ENCODE data around the gene ADNP.
"Not testable (repeated sequence)": the region's sequence is repeated elsewhere in the genome, so short reads cannot be mapped to it uniquely, and the experiment has no call there.

The ADNP gene

GRCh38 chr20:50931306-50932015 is at the start of gene ADNP:
Gene ADNP, minus strand, starts transcription at chr20:50931437. Its CDS starts 27,441 bp downstream, at chr20:50903996.
- DNase-seq, result peak; percentile 74

GRCh38 chr20:50980071-50980681 is 48.9 kb upstream of the ADNP start:
- DNase-seq, result no peak

DNA sequence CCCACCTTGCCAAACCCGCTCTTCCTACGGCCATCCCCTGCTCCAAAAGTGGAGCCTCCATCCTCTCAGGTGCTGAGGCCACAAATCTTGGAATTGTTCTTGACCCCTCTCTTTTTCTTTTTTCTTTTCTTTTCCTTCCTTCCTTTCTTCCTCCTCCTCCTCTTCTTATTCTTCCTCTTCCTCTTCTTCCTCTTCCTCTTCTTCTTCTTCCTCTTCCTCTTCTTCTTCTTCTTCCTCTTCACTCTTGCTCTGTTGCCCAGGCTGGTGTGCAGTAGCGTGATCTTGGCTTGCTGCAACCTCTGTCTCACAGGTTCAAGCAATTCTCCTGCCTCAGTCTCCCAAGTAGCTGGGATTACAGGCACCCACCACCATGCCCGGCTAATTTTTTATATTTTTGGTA is 47.3 kb upstream of the ADNP start:
- DNase-seq, result not testable (repeated sequence)

DNA sequence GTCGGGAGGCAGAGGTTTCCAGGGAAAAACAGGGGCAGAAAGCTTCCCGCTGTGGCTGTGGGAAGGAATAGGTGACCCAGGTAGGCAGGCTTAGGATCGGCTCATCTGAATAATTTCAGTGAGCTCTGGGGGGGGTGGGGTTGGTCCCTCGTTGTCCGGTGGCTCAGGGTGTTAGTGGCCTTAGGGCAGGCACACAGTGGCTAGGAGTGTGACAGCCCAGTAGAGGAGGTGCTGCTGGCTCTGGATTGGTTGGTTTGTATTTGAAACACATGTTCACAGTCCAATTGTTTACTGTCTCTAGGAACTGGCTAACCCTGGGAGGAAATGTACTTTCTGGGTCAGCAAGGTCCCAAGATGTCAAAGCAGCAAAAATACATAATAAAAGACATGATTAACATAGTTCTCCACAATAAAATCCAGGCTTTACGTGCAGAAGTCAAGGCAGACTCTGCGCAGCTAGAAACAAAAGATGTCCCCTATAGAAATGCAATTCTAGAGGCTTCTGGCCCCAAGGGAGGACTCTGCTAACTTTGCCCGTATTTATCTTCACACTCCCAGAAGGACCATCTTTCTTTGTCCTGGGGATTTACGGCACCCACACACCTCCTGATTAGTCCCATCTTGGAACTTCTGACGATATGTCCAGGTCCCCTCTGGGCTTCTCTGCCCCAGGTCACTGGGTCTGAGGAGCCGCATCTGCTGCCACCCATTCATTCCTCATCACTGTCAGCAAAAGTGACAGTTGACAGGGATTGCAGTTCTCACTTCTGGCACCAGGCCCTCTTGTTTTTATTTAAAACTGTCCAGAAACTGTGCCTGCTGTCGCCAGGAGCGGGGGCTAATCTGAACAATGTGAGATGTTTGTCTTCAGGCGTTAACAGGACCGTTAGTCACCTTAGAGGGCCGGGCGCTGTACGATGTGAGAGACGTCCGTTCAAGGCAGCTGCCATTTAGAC is 46.1 kb upstream of the ADNP start:
- no peak for DNase-seq

- no peak for DNase-seq
Measured at GRCh38 chr20:50975701-50976330, 44.6 kb upstream of the ADNP start.

- no peak for DNase-seq
Measured at GRCh38 chr20:50969912-50970311, 38.7 kb upstream of the ADNP start.

DNA sequence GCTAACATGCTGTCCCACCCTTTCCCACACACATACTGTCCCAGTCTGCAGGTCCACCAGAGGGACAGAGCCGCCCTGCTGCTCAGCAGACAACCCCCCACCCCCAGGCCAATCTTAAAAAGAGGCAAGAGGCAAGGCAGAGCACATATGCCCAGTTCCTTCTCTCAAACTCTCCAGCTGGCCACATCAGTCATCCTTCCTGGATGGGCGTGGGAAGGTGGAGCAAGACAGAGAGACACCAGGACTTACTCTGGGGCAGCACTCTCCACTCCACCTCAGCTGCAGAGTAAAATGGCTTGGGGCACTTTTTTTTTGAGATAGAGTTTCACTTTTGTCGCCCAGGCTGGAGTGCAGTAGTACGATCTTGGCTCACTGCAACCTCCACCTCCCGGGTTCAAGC is 38.2 kb upstream of the ADNP start:
- no peak for DNase-seq

- no peak for DNase-seq
Measured at GRCh38 chr20:50968289-50968688, 37.1 kb upstream of the ADNP start.

DNA sequence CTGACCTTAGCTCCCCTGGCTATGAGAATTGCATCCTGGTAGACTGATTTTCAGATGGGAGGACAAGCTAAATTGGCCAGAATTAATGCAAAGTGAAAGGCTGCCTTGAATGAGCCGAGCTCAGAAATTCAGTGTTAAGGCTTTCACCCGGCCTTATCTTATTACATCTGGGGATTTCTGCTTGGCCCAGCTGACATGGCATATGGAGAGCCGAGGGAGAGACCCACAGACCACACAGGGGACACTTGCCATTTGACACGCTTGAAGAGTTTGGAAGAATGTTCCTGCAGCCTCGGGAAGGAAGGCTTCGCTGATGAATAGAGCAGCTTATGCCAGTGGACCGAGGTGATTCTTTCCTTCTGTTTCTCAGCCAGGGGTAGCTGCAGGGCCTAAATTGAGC is 36.3 kb upstream of the ADNP start:
- DNase-seq, result no peak

DNA sequence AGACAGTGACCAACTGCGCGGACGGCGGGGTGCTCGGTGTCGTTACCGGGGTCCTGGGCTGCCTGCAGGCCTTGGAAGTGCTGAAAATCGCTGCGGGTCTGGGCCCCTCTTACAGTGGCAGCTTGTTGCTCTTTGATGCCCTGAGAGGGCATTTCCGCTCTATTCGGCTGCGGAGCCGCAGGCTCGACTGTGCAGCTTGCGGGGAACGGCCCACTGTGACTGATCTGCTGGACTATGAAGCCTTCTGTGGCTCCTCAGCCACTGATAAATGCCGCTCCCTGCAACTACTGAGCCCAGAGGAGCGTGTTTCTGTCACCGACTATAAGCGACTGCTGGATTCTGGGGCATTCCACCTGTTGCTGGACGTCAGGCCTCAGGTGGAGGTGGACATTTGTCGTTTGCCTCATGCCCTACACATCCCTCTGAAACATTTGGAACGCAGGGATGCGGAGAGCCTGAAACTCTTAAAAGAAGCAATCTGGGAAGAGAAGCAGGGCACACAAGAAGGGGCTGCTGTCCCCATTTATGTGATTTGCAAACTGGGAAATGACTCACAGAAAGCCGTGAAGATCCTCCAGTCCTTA is 28.4 kb upstream of the ADNP start:
- DNase-seq, result no peak

DNA sequence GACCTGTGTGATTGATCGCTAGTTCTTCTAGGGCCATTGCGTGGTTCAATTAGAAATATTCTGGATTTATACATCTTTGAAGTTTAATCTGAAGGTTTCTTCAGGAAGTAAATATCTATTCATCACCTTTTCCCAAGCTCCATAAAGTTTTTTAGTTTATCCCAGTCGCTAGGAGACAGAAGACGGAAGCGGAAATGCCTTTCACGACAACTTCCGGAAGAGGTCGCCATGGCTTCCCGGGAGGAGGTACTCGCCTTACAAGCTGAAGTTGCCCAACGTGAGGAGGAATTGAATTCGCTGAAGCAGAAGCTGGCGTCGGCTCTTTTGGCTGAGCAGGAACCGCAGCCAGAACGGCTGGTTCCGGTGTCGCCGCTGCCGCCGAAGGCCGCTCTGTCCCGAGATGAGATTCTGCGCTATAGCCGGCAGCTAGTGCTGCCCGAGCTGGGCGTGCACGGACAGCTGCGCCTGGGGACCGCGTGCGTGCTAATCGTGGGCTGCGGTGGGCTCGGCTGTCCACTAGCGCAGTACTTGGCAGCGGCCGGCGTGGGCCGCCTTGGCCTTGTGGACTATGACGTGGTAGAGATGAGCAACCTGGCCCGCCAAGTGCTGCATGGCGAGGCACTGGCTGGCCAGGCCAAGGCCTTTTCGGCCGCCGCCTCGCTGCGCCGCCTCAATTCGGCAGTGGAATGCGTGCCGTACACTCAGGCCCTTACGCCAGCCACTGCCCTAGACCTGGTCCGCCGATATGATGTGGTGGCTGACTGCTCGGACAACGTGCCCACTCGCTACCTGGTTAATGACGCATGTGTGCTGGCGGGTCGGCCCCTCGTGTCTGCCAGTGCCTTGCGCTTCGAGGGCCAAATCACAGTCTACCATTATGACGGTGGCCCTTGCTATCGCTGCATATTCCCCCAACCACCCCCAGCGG is 27.6 kb upstream of the ADNP start, which contains the start of gene MOCS3:
TSS of gene MOCS3 (plus strand) at position 204 of the 928 bp plus-strand sequence. CDS start at position 229, 25 bp downstream.
- peak; percentile 88 for DNase-seq

DNA sequence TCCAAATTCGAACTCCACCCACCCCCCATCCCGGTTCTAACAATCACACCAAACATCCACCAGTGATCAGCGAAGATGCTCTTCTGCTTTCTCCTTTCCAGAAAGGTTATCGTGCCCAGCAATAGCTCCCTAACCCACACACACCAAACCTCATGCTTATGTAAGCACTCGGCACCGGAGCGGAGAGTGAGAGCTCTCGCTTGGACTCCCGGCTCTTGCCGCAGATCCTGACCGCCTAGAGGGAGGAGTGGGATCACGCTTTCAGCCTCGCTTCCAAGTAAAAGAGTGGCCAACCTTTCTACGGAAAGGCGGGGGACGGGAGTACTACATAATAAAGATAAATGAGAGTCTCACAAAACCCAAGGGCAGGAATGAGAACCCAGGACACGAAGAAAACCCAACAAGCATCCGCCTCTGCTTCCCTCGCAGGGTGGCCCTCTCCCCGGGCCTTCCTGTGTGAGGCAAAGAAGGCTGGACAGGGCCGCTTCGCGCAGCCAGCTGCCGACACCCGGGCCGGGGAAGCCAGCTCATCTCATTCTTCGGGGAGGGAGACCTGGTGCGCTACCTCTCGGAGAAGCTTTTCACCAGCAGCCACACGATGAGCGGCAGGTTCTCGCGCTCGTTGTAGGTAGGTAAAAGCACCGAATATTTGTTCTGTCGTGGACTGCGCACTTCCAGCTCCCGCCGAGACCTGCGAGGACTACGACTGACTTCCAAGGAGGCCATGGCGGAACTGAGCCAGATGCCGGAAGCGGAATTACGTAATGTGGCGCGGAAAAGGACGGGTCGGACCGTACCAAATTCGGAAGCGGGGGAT is 26.8 kb upstream of the ADNP start, which contains the start of gene DPM1:
TSS of gene DPM1 (minus strand) at position 735 of the 817 bp plus-strand sequence. CDS start at position 726, 9 bp downstream.
- DNase-seq, result no peak

DNA sequence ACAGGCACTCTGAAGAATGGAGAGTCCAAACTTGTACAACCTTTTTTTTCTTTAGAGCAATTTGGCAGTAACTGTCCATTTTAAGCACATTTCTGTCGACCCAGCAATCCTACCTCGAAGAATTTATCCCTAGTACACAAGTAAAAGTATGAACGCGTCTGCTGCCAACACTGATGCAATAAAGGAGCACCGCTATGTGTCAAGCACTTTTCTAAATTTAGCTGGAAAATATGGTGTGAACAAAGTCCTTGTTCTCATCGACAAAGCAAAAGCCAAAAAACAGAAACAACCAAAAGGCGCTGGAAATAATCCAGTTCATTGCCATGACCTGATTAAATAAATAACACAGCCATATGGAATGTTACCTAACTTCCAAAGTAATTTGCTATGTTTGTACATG is 26.0 kb upstream of the ADNP start:
- no peak for DNase-seq

GRCh38 chr20:50953821-50954220 is 22.6 kb upstream of the ADNP start:
- no peak for DNase-seq

DNA sequence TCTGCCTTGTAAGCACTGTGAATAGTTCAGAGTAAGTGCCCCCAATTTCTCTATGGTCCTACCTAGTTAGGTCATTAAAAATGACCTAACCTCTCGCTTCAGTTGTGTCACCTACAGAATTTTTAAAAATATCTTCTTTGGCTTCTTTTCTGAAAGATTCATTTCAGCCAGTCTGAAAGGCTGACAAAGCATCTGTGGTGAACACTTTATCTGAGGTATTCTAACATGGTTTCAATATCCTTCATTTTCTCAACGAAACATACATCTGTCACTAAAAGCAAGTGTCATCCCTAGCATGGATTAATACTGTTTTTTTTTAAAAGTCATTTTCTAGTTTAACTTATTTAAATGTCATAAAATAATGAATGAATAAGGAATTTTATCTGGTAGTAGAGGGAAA is 22.0 kb upstream of the ADNP start:
- DNase-seq, result no peak

GRCh38 chr20:50948132-50948785 is 17.0 kb upstream of the ADNP start:
- no peak for DNase-seq

- DNase-seq, result no peak
Measured at GRCh38 chr20:50943069-50943468, 11.8 kb upstream of the ADNP start.

GRCh38 chr20:50933589-50933988 is 2.4 kb upstream of the ADNP start:
- no peak for DNase-seq

- DNase-seq, result no peak
Measured at GRCh38 chr20:50932691-50933280, 1.5 kb upstream of the ADNP start.
